AG09309 (cell line): Measurements from ENCODE around the gene CKLF.

ENCODE experiments used
- DNase-seq: peaks from one replicate; pipeline ENCODE4 v3.0.0-alpha.2; 2010; ENCODE audit warnings: low read depth
- H3K4me3 ChIP-seq: 2 replicates; pipeline ENCODE4 v1.5.1; 2011; ENCODE audit warnings: mild to moderate bottlenecking, low read depth, low read length, moderate library complexity; ENCODE audit not compliant: control insufficient read depth
- TF ChIP-seq, protein P1 (sequence below): IDR thresholded peaks from 2 replicates; pipeline ENCODE4 v1.5.1; 2011; ENCODE audit warnings: mild to moderate bottlenecking, low read depth, low read length, inconsistent platforms; ENCODE audit not compliant: insufficient read depth, control insufficient read depth; ENCODE audit errors: missing control alignments

The CKLF gene

DNA sequence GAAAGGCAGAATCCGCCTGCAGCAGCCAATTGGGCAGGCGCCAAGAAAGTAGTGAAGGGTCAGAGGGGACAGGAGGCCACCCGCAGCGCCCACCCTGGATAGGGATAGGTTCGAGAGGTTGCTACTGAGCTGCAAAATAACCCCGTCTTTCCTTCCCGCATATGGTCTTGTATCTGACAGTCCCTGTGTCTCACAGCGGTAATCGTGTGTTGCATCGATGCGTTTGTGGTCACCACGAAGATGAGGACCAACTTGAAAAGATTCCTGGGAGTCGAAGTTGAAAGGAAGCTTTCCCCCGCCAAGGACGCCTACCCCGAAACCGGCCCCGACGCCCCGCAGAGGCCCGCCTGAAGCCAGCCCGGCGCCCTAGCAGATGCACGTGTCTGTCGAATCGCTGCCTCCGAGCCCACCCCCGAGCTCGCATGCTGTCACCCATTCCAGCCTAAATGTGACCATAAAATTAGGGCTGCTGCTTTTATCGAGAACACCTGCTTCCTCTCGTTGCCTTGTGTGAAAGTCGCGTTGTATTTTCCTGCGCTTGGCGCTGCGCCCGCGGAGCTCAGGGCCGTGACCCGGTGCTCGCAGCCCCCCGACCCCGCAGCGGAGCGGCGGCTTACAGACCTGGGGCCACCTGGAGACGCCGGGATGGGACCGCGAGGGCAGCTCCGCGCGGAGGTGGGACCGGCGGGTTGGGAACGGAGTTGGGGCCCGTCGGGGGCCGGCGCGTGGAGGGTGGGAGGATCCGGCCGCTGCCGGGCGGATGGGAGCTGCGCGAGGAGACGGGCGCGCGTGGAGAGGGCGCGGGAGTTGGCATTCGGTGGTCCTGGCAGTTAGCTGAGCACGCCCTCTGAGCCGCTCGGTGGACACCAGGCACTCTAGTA is 26.5 kb downstream of the CKLF start, which contains the start of gene CMTM2:
Gene CMTM2, plus strand, starts transcription at position 813 of the 881 bp plus-strand sequence. CDS start 145 bp downstream, outside the sequence.
- TF ChIP-seq, protein P1, sequence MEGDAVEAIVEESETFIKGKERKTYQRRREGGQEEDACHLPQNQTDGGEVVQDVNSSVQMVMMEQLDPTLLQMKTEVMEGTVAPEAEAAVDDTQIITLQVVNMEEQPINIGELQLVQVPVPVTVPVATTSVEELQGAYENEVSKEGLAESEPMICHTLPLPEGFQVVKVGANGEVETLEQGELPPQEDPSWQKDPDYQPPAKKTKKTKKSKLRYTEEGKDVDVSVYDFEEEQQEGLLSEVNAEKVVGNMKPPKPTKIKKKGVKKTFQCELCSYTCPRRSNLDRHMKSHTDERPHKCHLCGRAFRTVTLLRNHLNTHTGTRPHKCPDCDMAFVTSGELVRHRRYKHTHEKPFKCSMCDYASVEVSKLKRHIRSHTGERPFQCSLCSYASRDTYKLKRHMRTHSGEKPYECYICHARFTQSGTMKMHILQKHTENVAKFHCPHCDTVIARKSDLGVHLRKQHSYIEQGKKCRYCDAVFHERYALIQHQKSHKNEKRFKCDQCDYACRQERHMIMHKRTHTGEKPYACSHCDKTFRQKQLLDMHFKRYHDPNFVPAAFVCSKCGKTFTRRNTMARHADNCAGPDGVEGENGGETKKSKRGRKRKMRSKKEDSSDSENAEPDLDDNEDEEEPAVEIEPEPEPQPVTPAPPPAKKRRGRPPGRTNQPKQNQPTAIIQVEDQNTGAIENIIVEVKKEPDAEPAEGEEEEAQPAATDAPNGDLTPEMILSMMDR = no peak
- H3K4me3 ChIP-seq = no peak within 1 kb of the TSS
- DNase-seq = no peak

DNA sequence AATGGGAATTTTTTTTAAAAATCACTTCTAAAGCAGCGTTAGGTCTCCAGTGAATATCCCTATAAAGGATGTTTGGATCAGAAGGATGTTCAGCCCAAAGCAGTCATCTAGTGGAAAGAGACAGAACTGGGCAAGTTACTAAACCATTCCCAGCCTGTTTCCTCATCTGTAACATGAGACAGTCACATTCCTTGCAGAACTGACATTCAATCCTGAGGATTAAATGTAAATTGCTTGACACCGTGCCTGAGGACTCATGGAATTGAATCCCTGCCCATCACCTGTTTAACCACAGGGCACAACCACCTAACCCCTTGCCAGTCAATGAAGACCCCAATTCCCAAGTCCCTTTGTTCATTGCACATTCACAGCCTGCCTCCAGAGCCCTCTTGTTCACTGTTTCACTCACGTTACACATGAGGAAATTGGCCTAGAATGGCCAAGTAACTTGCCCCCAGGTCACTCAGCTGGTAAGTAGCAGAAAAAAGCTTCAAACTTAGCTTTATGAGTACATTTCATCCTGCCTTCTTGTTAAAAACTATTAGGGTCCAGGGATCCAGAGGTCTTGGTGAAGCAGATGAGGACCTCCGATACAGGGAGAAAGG is 28.3 kb downstream of the CKLF start:
- TF ChIP-seq, protein P1 = peak; percentile 42
- no peak overlapping the region for H3K4me3 ChIP-seq
- peak; percentile 57 for DNase-seq

DNA sequence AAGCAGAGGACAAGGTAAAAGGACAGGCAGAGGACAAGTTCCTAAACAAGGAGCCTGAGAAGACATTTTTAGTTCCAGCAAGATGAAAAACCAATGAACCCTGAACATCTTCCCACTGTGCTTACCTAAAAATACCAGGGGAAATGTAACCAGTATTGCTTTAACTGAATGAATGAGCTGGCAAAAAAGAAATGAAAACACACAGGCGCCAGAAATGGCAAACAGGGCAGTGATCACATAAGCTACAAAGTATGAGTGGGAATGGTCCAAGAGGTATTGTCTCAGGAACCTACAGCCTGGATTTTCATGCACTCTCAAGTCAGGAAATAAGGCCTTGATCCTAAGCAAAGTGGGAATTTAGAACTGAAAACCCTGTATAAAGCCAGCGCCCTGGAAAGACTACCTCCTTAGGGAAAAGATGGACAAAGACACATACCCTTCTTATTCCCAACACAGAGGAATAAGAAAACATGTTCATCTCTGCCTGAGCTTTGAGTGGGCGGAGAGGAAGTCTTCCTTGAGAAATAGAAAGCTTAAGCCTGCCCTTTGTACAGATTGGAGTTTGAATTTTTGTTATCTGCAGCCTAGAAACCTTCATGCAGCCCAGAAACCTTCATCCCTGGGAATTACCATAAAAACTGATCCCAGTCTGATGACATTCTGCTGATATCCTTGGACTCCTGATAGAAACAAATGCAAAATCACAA is 29.0 kb downstream of the CKLF start:
- H3K4me3 ChIP-seq = no peak overlapping the region
- TF ChIP-seq, protein P1 = no peak
- DNase-seq = no peak

DNA sequence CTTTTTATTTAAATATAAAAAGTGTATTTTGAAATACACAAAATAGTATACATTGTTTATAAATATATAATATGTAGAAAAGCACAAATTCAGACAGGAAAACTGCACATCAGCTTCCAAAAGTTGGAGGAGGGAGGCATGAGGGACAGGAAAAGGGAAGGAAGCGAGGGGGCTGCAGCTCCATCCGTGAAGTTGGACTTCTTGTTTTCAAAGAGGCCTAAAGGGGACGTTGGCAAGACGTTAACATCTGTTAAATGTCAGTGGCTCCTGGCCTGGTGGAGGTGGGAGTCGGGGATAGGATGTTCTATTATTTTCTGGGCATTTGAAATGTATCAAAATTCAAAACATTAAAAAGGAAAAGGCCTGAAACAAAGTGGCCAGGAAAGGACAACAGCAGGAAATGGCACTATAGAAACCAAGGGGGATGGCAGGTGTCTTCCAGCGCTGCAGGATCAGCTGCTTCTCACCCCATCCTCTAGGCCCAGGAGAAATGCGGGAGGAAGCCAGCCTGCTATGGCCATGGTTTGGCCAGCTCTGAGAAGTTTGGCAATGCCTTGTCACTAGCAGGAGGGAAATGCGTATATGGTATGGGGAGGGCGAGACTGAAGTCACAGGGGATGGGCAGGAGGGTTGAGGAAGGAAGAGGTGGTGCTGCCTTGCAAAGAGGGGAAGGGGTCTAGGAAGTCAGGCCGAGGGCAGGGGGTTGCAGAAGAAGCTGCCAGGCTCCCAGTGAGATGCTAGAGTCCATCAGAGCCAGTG is 33.3 kb downstream of the CKLF start:
- H3K4me3 ChIP-seq = no peak overlapping the region
- no peak for DNase-seq
- TF ChIP-seq, protein P1 = no peak

DNA sequence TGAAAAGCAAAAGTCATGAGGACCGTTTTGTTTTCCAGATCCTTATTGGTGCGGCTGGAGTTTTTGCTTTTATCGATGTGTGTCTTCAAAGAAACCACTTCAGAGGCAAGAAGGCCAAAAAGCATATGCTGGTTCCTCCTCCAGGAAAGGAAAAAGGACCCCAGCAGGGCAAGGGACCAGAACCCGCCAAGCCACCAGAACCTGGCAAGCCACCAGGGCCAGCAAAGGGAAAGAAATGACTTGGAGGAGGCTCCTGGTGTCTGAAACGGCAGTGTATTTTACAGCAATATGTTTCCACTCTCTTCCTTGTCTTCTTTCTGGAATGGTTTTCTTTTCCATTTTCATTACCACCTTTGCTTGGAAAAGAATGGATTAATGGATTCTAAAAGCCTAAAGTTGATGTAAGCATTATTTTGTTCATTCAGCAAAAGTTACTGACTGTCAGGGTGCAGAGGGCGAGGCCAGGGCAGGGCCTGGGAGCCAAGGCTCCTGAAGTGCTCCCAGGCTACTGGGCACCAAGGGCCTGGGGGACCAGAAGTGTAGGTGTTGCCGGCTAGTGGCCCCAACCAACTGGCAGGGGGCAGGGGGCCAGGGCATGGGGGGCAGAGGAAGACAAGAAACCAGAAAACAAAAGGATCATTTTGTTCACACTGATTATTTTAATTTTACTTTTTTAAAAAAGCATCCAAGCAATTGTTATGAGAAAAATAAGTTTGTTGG is 35.7 kb downstream of the CKLF start:
- TF ChIP-seq, protein P1 = no peak
- DNase-seq = no peak
- H3K4me3 ChIP-seq = no peak overlapping the region
